GM23338 (cell line): ENCODE data around the gene AP5M1. TPM values are rescaled to one million over a fixed set of nuclear protein-coding genes. Genes with fewer than 3 reads are reported as not detected.
"Not testable (repeated sequence)": the region's sequence is repeated elsewhere in the genome, so short reads cannot be mapped to it uniquely, and the experiment has no call there.

Experiments
- ATAC-seq: fragments of 200-7000 bp; cut with Tn5 transposase; 3 replicates; pipeline ENCODE4 v1.9.1; 2020
- DNase-seq: peaks from one replicate; pipeline ENCODE4 v3.0.0-alpha.2; 2015; ENCODE audit warnings: low spot score
- H2AFZ ChIP-seq: fragments of 200-600 bp; sonication (generic); 2 replicates; pipeline ENCODE4 v1.8.0; 2016; ENCODE audit warnings: antibody characterized with exemption, mild to moderate bottlenecking, moderate library complexity
- H3F3A ChIP-seq: fragments of 200-600 bp; sonication (generic); replicated peaks from 2 replicates; pipeline ENCODE4 v1.8.0; 2017; ENCODE audit warnings: antibody characterized with exemption, mixed run types, low read depth
- H3K27ac ChIP-seq: fragments of 200-600 bp; sonication (generic); 2 replicates; pipeline ENCODE4 v1.6.1; 2016; ENCODE audit warnings: low read depth
- H3K27me3 ChIP-seq: fragments of 200-600 bp; sonication (generic); 2 replicates; pipeline ENCODE4 v1.8.0; 2016; ENCODE audit warnings: mild to moderate bottlenecking, mixed run types, moderate library complexity; ENCODE audit not compliant: insufficient read depth
- H3K36me3 ChIP-seq: fragments of 200-600 bp; sonication (generic); 2 replicates; pipeline ENCODE4 v1.8.0; 2016; ENCODE audit warnings: mild to moderate bottlenecking; ENCODE audit not compliant: insufficient read depth
- H3K4me1 ChIP-seq: fragments of 200-600 bp; sonication (generic); 2 replicates; pipeline ENCODE4 v1.8.0; 2016; ENCODE audit warnings: mild to moderate bottlenecking, moderate library complexity; ENCODE audit not compliant: insufficient read depth
- H3K4me2 ChIP-seq: fragments of 200-600 bp; sonication (generic); 2 replicates; pipeline ENCODE4 v1.7.1; 2017; ENCODE audit warnings: mixed run types
- H3K4me3 ChIP-seq: fragments of 200-600 bp; sonication (generic); 2 replicates; pipeline ENCODE4 v1.6.1; 2016; ENCODE audit warnings: mixed run types
- H3K79me2 ChIP-seq: fragments of 200-600 bp; sonication (generic); replicated peaks from 2 replicates; pipeline ENCODE4 v1.8.0; 2017; ENCODE audit warnings: mild to moderate bottlenecking; ENCODE audit not compliant: insufficient read depth
- H3K9me2 ChIP-seq: fragments of 200-600 bp; sonication (generic); 2 replicates; pipeline ENCODE4 v1.8.0; 2017; ENCODE audit not compliant: insufficient read depth
- H4K20me1 ChIP-seq: fragments of 200-600 bp; sonication (generic); replicated peaks from 2 replicates; pipeline ENCODE4 v1.8.0; 2017; ENCODE audit warnings: mild to moderate bottlenecking; ENCODE audit not compliant: insufficient read depth
- H3K27ac Mint-ChIP-seq: 2 replicates; pipeline ENCODE4 v1.8.0; 2020; ENCODE audit warnings: inconsistent platforms, mild to moderate bottlenecking, moderate library complexity, mixed read lengths
- H3K27me3 Mint-ChIP-seq: 3 replicates; pipeline ENCODE4 v1.8.0; 2022; ENCODE audit warnings: low read depth, mild to moderate bottlenecking, moderate library complexity, mixed read lengths, inconsistent platforms; ENCODE audit not compliant: insufficient read depth, poor library complexity
- H3K36me3 Mint-ChIP-seq: 3 replicates; pipeline ENCODE4 v1.8.0; 2021; ENCODE audit warnings: low read depth, mild to moderate bottlenecking, inconsistent platforms, moderate library complexity, mixed read lengths
- H3K4me1 Mint-ChIP-seq: 3 replicates; pipeline ENCODE4 v1.8.0; 2020; ENCODE audit warnings: mild to moderate bottlenecking, inconsistent platforms, mixed read lengths
- H3K4me3 Mint-ChIP-seq: 3 replicates; pipeline ENCODE4 v1.8.0; 2021; ENCODE audit warnings: moderate library complexity, mild to moderate bottlenecking, inconsistent platforms, mixed read lengths
- H3K9me3 Mint-ChIP-seq: 3 replicates; pipeline ENCODE4 v1.8.0; 2020; ENCODE audit warnings: moderate library complexity, mild to moderate bottlenecking, inconsistent platforms, mixed read lengths
- CREB1 ChIP-seq: fragments of 250-450 bp; sonication (Bioruptor Pico); IDR thresholded peaks from 2 replicates; pipeline ENCODE4 v1.5.0; 2020; ENCODE audit warnings: low read depth, mild to moderate bottlenecking, moderate library complexity
- EZH2phosphoT487 ChIP-seq: fragments of 200-600 bp; sonication (generic); IDR thresholded peaks from one replicate; pipeline ENCODE4 v1.8.1; 2018; ENCODE audit warnings: antibody characterized with exemption; ENCODE audit not compliant: unreplicated experiment
- NANOG ChIP-seq: IDR thresholded peaks from 2 replicates; pipeline ENCODE4 v1.6.1; 2016; ENCODE audit warnings: antibody characterized with exemption, borderline replicate concordance
- STAT1 ChIP-seq: IDR thresholded peaks from one replicate; pipeline ENCODE4 v1.6.1; 2016; ENCODE audit warnings: antibody characterized with exemption; ENCODE audit not compliant: unreplicated experiment
- polyA plus RNA-seq: library from polyadenylated mRNA; unstranded; fragments of >200 nt; fragmentation: Nextera tagmentation; extraction: Ambion mirVana; gene quantifications from 2 replicates; pipeline ENCODE4 v1.2.1, GENCODE V29; 2016
- total RNA-seq: library from RNA; depleted of rRNA; stranded (reverse); fragments of >200 nt; shearing (Covaris generic); gene quantifications from 2 replicates; pipeline ENCODE4 v1.2.3, GENCODE V29; 2014
- TF ChIP-seq, protein P1 (sequence below): IDR thresholded peaks from 2 replicates; pipeline ENCODE4 v1.6.1; 2016; ENCODE audit warnings: antibody characterized with exemption
- TF ChIP-seq, protein P2 (sequence below): IDR thresholded peaks from one replicate; pipeline ENCODE4 v1.6.1; 2018; ENCODE audit warnings: antibody characterized with exemption; ENCODE audit not compliant: unreplicated experiment

AP5M1 gene
- total and polyA plus RNA-seq, 2 experiments from 2014 or later = 27.2 to 43.7 TPM

DNA sequence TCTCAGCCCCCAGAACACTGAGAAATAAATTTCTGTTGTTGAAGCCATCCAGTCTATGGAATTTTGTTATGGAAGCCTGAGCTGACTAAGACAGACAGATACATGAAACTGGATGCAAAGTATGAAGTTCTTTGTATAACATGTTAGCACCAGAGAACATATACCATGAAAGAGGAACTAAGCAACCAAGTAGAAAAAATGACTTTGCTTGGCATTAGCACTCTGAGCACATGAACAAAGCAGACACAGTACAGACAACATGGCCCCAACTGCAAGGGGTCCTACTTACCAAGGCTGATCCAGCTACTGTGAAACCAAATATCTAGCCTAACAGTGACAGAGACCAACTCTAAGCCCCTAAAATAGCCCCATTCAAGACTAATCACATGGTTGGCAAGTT lies 13.9 kb upstream of the AP5M1 start:
- H3K36me3 ChIP-seq = no peaks in the 10 kb centered on the region
- ATAC-seq (no peak), DNase-seq (no peak)
- Mint-ChIP-seq H3K4me1 (peaks cover 14% of the 10 kb centered on the region), H3K36me3 (peaks cover 19% of the 10 kb centered on the region; the same call in 2 of the 3 replicates), H3K9me3 (no peaks in the 10 kb centered on the region), H3K27me3 (peaks cover 1% of the 10 kb centered on the region), H3K27ac (no peak overlapping the region), H3K4me3 (no peak overlapping the region)
- no peak overlapping the region for H3K4me3 ChIP-seq
- no peak overlapping the region for H3K4me2 ChIP-seq
- no peaks in the 10 kb centered on the region for H3F3A ChIP-seq
- H4K20me1 ChIP-seq = peaks cover 24% of the 10 kb centered on the region
- no peaks in the 10 kb centered on the region for H3K9me2 ChIP-seq
- no peaks in the 10 kb centered on the region for H3K27me3 ChIP-seq
- H3K4me1 ChIP-seq = peaks cover 6% of the 10 kb centered on the region; the same call in 1 of the 2 replicates
- TF ChIP-seq CREB1 (CRISPR knock-in tag) = no peak
- TF ChIP-seq EZH2phosphoT487 = no peak
- TF ChIP-seq, protein P1, sequence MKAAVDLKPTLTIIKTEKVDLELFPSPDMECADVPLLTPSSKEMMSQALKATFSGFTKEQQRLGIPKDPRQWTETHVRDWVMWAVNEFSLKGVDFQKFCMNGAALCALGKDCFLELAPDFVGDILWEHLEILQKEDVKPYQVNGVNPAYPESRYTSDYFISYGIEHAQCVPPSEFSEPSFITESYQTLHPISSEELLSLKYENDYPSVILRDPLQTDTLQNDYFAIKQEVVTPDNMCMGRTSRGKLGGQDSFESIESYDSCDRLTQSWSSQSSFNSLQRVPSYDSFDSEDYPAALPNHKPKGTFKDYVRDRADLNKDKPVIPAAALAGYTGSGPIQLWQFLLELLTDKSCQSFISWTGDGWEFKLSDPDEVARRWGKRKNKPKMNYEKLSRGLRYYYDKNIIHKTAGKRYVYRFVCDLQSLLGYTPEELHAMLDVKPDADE = no peak
- TF ChIP-seq, protein P2, sequence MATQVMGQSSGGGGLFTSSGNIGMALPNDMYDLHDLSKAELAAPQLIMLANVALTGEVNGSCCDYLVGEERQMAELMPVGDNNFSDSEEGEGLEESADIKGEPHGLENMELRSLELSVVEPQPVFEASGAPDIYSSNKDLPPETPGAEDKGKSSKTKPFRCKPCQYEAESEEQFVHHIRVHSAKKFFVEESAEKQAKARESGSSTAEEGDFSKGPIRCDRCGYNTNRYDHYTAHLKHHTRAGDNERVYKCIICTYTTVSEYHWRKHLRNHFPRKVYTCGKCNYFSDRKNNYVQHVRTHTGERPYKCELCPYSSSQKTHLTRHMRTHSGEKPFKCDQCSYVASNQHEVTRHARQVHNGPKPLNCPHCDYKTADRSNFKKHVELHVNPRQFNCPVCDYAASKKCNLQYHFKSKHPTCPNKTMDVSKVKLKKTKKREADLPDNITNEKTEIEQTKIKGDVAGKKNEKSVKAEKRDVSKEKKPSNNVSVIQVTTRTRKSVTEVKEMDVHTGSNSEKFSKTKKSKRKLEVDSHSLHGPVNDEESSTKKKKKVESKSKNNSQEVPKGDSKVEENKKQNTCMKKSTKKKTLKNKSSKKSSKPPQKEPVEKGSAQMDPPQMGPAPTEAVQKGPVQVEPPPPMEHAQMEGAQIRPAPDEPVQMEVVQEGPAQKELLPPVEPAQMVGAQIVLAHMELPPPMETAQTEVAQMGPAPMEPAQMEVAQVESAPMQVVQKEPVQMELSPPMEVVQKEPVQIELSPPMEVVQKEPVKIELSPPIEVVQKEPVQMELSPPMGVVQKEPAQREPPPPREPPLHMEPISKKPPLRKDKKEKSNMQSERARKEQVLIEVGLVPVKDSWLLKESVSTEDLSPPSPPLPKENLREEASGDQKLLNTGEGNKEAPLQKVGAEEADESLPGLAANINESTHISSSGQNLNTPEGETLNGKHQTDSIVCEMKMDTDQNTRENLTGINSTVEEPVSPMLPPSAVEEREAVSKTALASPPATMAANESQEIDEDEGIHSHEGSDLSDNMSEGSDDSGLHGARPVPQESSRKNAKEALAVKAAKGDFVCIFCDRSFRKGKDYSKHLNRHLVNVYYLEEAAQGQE = no peak
- no peak for TF ChIP-seq NANOG
- no peak for TF ChIP-seq STAT1
- no peak overlapping the region for H3K27ac ChIP-seq
- H3K79me2 ChIP-seq = peaks cover 100% of the 10 kb centered on the region
- H2AFZ ChIP-seq = no peak overlapping the region

DNA sequence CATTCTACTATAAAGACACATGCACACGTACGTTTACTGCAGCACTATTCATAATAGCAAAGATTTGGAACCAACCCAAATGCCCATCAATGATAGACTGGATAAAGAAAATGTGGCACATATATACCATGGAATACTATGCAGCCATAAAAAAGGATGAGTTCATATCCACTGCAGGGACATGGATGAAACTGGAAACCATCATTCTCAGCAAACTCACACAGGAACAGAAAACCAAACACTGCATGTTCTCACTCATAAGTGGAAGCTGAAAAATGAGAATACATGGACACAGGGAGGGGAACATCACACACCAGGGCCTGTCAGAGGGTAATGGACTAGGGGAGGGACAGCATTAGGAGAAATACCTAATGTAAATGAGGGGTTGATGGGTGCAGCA lies 10.6 kb upstream of the AP5M1 start:
- H2AFZ ChIP-seq, DNase-seq, H3K36me3 ChIP-seq, H3K9me2 ChIP-seq, H3K4me2 ChIP-seq, H3K4me1 Mint-ChIP-seq, H3K27me3 Mint-ChIP-seq, H3K27me3 ChIP-seq, H3K9me3 Mint-ChIP-seq, ATAC-seq, H3F3A ChIP-seq, H3K4me1 ChIP-seq, H3K27ac Mint-ChIP-seq, H3K4me3 ChIP-seq, H3K27ac ChIP-seq, H3K4me3 Mint-ChIP-seq: not testable (repeated sequence)
- Histone ChIP-seq H3K79me2 (peaks cover 100% of the 10 kb centered on the region), H4K20me1 (peaks cover 20% of the 10 kb centered on the region; the same call in 1 of the 2 replicates)
- H3K36me3 Mint-ChIP-seq = peaks cover 16% of the 10 kb centered on the region; the same call in 2 of the 3 replicates
